Measurements from ENCODE around the gene CRYBA1.

GRCh38 chr17:29216181-29216580 lies 30.5 kb upstream of the CRYBA1 start:
- TF ChIP-seq CTCF (IDR thresholded peaks at IDR 0.05) (no peak), EP300 (IDR thresholded peaks at IDR 0.05; ENCODE audit: low read depth) (no peak), POLR2A (IDR thresholded peaks at IDR 0.05) (no peak), POLR2AphosphoS5 (IDR thresholded peaks at IDR 0.05) (no peak)
